ENCODE data around the gene ASXL1.
"Not testable (repeated sequence)": the region's sequence is repeated elsewhere in the genome, so short reads cannot be mapped to it uniquely, and the experiment has no call there.

ASXL1 gene

GRCh38 chr20:32363492-32363891, 5.4 kb downstream of the ASXL1 start:
- no peak for DNase-seq

GRCh38 chr20:32364554-32365208, 6.5 kb downstream of the ASXL1 start:
- no peak for DNase-seq

DNA sequence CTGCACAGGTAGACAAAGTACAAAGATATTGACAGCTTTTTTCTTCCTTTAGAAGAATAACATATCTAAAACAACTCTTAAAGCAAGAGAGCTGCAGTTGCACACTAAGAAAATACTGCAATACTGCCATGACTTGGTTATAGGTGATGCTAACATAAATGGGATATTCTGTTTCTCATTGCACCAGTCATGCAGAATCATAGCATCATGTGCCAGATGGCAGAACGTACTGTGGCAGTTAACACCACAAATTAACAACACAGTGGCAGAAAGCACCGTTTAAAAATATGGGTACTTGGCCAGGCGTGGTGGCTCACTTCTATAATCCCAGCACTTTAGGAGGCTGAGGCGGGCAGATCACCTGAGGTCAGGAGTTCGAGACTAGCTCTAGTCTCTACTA, 7.4 kb downstream of the ASXL1 start:
- no peak for DNase-seq

GRCh38 chr20:32366380-32366779, 8.2 kb downstream of the ASXL1 start:
- DNase-seq = no peak

DNA sequence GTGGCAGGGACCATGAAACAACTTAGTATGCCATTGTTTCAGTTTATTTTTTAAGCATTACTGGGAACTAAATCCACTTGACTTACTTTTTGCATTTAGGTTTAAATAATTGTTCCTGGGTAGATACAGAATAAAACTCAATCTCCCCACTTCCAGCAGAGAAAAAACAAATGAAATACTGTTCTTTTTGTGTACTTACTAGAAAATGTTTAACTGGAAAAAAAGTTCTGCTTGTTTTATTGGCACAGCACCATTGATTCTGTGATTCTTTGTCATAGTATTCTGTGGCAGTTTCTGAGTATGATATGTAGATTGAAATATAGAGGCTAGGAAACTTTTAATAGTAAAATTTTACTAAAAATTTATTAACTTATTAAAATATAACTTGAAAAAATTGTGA, 10.2 kb downstream of the ASXL1 start:
- no peak for DNase-seq

DNA sequence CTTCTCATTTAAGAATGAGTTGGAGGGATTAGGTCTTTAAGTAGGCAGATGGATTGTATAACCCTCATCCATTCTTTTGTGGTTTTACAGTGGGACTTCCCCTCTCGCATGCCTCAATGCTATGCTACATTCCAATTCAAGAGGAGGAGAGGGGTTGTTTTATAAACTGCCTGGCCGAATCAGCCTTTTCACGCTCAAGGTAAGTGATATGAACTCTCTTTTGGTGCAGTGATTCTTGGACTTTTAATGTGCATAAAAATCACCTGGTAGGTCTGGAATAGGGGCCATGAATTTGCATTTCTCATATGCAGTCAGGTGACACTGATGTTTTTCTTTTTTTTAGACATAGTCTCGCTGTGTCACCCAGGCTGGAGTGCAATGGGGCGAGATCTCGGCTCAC, 10.8 kb downstream of the ASXL1 start:
- no peak for DNase-seq

GRCh38 chr20:32370897-32371296, 12.8 kb downstream of the ASXL1 start:
- DNase-seq = no peak

- no peak for DNase-seq
Measured at GRCh38 chr20:32378461-32378860, 20.3 kb downstream of the ASXL1 start.

DNA sequence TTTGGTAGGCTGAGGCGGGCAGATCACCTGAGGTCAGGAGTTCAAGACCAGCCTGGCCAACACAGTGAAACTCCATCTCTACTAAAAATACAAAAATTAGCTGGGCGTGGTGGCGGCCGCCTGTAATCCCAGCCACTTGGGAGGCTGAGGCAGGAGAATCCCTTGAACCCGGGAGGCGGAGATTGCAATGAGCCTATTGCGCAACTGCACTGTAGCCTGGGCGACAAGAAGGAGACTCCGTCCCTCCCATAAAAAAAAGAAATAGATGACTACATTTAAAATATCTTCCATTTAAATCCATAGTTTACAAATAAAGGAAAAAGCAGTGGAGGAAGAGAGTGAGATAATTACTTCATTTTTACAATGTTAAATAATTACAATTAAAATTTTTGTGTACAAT, 21.9 kb downstream of the ASXL1 start:
- DNase-seq = not testable (repeated sequence)

- no peak for DNase-seq
Measured at GRCh38 chr20:32380745-32381144, 22.6 kb downstream of the ASXL1 start.

DNA sequence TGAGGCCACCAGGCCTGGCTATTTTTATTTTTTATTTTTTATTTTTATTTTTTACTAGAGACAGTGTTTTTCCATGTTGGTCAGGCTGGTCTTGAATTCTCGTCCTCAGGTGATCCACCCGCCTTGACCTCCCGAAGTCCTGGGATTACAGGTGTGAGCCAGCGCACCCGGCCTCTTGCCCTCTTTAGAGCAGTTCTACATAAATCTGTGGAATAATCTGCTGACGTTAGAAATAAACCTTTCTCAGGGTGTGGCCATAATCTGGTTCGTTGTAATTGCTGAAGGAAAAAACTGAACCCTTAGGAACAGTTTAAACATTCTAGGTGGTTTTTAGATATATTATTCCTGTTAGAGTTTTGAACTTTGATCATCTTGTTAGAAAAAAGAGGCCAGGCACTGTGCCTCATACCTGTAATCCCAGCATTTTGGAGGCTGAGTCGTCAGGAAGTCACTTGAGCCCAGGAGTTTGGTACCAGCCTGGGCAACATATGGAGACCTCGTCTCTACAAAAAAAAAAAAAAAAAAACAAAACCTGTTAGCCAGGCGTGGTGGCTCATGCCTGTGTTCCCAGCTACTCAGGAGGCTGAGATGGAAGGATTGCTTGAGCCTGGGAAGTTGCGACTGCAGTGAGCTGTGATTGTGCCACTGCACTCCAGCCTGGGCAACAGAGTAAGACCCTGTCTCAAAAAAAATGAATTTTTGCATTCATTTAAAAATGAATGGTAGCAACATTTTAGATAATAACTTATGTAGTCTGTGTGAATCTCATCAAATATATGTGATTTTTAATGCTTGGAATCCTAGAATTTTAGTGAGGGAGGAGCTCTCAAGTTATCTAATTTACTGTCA, 24.2 kb downstream of the ASXL1 start:
- no peak for DNase-seq

DNA sequence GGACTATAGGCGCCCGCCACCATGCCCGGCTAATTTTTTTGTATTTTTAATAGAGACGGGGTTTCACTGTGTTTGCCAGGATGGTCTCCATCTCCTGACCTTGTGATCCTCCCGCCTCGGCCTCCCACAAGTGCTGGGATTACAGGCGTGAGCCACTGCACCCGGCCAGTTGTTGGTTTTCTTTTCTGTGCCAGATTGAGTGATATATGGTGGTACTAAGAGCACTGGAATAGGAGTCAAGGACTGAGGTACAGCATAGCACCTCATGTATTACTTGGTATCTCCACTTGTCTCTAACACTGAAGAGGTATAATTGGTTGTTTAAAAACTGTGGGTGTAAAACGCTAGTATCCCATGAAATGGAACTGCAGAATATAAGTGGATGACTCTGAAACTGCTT, 25.3 kb downstream of the ASXL1 start:
- DNase-seq = not testable (repeated sequence)

DNA sequence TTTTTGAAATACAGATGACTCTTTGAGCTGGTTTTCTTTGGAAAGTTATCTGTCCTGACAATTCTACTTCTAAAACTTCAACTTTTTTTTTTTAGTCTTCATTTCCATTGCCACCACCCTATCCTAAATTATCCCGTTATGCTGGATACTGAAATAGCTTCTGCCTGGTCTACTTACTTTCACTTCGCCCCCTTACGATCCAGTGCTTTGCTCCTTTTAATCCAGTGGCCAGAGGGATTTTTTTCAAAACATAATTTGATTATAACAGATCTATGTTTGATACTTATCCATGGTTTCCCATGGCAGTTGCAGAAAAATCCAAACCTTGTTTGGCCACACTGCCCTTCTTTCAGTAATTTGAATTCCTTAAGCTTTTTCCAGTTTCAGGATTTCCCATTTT, 27.4 kb downstream of the ASXL1 start:
- no peak for DNase-seq

GRCh38 chr20:32386091-32386490, 28.0 kb downstream of the ASXL1 start:
- no peak for DNase-seq

- peak; percentile 15 for DNase-seq
Measured at GRCh38 chr20:32387252-32387651, 29.1 kb downstream of the ASXL1 start.

GRCh38 chr20:32391003-32391402, 32.9 kb downstream of the ASXL1 start:
- peak; percentile 71 for DNase-seq

DNA sequence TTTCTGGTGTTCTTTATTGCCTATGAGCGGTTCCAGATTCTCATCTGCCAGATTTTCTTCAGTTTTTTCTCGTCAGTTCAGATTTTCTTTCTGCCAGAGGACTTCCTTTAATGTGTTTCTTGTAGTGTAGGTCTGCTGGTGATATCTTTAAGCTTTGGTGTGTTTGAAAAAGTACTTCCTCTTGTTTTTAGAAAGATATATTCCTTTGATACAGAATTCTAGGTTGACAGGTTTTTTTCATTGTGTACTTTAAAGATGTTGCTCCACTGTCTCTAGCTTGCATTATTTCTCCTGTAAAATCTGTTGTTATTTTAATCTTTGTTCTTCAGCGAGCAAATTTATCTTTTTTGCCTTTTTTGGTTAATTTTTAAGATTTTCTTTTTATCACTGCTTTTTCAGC, 36.9 kb downstream of the ASXL1 start:
- DNase-seq = no peak

DNA sequence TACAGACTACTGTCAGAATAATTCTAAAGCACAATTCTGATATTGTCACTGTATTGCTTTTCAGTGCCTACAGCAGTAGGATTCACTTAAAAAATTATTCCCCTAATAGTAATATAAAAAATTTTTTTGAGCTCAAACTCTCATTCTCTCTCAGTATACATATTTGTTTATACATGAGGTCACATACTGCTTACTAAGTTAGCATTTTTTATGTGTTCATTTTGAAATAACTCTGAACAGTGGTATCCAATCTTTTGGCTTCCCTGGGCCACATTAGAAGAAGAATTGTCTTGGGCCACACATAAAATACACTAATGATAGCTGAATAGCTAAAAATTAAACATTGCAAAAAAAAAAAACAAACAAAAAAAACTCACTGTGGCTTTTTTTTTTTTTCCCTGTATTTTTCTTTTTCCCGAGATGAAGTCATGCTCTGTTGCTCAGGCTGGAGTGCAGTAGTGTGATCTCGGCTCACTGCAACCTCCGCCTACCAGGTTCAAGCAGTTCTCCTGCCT, 38.6 kb downstream of the ASXL1 start:
- no peak for DNase-seq

DNA sequence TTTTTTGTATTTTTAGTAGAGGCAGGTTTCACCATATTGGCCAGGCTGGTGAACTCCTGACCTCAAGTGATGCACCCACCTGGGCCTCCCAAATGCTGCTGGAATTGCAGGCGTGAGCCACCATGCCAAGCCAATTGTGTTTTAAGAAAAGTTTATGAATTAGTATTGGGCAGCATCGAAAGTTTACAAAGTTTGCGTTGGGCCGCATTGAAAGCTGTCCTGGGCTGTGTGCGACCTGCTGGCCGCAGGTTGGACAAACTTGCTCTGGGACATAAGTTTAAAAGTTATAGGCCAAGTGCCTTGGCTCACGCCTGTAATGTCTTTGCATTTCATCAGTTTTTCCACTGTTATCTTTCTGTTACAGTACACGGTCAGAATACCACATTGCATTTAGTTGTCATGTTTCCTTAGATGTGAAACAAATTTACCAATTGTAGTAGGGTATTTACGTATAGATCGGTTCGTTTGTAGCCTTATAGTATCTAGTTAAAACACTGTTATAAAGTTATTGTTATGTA, 39.5 kb downstream of the ASXL1 start:
- no peak for DNase-seq

GRCh38 chr20:32400476-32400875, 42.3 kb downstream of the ASXL1 start:
- no peak for DNase-seq

- DNase-seq = no peak
Measured at GRCh38 chr20:32404017-32404416, 45.9 kb downstream of the ASXL1 start.

DNA sequence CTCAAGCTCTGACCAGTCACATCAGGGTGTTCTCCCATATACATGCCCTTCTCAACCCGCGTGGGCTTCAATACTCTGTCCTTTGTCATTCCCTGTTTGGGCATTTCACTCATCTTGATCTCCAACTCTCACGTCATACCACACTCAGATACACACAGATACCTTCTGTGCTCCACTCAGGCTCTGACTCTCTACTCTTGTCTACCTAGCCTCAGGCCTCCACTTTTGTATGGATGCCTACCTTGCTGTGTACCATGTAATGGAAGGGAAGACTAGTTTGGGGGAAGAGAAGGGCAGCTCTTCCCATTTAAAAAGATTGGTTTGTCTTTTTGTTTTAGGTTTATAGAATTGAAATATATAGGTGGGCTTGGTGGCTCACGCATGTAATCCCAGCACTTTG, 48.6 kb downstream of the ASXL1 start:
- DNase-seq = no peak

DNA sequence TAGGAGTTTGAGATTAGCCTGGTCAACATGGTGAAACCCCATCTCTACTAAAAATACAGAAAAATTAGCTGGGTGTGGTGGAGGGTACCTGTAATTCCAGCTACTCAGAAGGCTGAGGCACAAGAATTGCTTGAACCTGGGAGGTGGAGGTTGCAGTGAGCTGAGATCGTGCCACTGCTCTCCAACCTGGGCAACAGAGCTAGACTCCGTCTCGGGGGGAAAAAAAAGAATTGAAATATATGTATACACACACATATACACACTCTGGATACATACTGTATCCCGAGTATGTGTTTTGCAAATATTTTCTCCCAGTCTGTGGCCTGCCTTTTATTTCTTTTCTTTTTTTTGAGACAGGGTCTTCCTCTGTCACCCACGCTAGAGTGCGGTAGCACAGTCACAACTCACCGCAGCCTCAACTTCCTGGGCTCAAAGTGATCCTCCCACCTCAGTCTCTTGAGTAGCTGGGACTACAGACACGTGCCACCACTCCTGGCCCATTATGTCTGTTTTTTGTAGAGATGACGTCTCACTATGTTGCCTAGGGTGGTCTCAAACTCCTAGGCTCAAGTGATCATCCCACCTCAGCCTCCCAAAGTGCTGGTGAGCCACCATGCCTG, 49.1 kb downstream of the ASXL1 start:
- not testable (repeated sequence) for DNase-seq

All from SIG-M5 (cell line).